Measurements from ENCODE around the gene SIT1.
"Not testable (repeated sequence)": the region's sequence is repeated elsewhere in the genome, so short reads cannot be mapped to it uniquely, and the experiment has no call there.

The SIT1 gene

DNA sequence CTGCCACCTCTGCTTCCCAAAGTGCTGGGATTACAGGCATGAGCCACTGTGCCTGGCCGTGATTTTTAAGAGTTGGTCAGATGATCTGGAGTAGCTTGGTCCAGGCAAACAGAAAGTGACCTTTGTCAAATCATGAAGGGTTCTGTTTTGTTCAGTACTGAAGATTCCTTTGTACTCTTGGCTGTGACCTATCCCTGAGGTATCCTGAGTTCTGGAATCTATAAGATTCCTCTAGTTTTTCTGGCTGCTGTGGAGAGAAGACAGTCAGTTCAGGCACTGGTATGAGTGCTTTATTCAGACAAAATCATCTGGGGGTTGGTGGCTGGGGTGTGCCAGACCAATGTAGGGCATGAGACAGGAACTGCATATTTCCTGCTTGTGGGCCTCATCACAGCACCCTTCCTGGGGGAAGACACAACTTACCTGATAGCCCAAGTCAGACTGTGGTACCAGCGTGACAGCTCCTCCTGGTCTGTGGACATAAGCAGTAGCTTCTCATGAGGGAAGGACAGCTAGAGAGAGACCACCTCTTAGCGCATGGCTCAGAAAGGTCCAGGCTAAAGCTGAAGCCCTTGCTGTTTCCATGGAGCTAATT, 11.1 kb upstream of the SIT1 start:
- no peak for DNase-seq

DNA sequence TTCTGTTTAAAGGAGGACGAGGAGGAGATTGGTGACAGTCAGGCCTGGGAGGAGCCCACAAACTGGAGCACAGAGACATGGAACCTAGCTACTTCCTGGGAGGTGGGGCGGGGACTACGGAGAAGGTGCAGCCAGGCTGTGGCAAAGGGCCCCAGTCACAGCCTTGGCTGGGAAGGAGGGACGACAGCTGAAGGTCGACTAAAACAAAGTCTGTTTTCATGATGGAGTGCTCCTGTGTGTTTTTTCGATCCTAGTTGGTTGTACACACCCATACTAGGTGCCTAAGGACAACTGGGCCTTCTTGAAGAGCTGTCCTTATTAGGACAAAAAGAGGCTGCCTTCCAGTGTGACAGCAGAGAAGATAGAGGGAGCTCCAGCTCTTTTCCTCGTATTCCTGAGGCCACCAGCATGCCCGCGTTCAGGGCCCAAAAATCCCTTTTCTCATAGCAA, 10.3 kb upstream of the SIT1 start:
- peak in 11 of 58 donors; percentile 4 to 41 (median 14) for DNase-seq

DNA sequence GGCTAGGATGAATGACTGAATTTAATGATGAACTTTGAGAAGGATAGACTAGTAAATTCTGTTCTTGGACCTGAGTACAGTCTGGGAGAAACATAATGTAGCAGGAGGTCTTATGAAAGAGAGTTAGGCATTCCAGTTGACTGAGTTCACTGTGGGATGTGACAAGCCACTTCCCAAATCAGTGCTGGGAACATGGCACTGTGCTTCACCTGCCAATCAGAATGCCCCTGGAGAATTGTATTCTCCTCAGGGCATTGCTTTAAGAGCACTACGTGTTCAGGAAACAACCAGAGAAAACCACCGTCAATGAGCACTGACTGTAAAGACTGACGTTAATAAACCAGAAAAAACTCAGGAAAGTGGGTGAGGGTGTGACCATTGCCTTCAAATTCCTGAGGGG, 8.6 kb upstream of the SIT1 start:
- DNase-seq = no peak

DNA sequence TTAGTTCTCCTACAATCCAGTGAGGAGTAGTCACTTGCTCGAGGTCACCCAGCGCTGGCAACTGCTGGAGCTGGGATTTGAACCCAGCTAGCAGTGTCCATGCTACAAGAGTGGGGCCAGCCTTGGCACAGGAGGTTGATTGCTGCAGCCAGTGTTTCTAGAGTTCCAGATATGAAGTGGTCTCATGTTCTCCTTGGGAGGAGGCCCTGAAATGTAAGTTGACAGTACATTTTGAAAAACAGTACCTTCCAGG, 8.2 kb upstream of the SIT1 start:
- peak in 11 of 58 donors; percentile 5 to 48 (median 19) for DNase-seq

DNA sequence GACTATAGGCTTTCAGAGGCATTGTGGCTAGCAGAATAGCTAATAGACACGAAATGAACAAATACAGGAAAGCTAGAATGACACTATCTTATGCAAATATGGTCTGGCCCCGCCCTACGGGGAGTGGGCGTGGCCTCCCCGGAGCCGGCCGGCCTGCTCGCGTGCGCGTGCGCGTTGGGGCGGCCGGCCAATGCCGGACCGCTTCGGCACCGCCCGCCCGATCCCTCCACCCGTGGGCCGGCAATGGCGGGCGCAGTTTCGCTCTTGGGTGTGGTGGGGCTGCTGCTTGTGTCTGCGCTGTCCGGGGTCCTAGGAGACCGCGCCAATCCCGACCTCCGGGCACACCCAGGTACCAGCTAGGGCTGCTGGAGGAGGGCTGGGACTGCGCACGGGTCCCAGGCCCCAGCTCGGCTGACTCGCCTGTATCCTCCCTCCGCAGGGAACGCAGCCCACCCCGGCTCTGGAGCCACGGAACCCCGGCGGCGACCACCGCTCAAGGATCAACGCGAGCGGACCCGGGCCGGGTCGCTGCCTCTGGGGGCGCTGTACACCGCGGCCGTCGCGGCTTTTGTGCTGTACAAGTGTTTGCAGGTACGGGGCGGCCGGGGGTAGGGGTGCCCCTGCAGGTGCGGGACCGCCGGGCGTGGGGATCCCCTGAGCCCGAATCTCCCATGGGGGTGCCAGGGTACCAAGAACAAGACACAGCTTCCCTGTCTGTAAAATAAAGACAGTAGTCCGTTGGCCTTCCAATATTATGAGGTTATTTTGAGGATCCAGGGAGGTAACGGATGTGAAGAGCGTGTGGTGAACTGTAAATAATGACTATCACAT, 7.6 kb upstream of the SIT1 start, which contains the start of gene CCDC107:
CCDC107 (plus strand) TSS at position 156 of the 831 bp plus-strand sequence; CDS start at position 244, 88 bp downstream.
- peak in 57 of 58 donors; percentile 30 to 93 (median 78) for DNase-seq

DNA sequence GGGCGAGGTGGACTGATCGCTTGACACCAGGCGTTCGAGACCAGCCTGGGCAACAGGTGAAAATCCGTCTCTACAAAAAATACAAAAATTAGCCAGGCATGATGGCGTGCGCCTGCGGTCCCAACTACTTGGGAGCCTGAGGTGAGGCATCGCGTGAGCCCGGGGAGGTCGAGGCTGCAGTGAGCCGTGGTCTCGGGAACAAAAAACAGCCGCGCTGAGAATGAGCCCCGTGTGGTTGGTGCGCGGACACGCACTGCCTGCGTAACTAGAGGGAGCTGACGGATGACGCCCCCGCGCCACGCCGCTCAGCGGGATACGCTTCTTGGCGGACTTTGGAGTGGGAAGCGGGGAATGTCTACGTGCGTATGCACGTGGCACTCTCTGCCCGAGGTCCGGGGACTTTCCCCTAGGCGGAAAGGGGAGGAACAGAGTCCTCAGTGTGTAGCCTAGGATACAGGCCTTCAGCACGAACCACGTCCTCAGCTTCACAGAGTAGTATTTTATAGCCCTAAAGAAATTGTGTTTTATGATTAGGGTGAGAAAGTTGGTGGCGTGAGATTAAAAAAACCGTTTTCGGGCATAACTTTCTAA, 6.9 kb upstream of the SIT1 start, which contains the start of gene RMRP:
RMRP (minus strand) TSS at position 474 of the 591 bp plus-strand sequence.
- peak; percentile 55 to 99 (median 95) for DNase-seq

DNA sequence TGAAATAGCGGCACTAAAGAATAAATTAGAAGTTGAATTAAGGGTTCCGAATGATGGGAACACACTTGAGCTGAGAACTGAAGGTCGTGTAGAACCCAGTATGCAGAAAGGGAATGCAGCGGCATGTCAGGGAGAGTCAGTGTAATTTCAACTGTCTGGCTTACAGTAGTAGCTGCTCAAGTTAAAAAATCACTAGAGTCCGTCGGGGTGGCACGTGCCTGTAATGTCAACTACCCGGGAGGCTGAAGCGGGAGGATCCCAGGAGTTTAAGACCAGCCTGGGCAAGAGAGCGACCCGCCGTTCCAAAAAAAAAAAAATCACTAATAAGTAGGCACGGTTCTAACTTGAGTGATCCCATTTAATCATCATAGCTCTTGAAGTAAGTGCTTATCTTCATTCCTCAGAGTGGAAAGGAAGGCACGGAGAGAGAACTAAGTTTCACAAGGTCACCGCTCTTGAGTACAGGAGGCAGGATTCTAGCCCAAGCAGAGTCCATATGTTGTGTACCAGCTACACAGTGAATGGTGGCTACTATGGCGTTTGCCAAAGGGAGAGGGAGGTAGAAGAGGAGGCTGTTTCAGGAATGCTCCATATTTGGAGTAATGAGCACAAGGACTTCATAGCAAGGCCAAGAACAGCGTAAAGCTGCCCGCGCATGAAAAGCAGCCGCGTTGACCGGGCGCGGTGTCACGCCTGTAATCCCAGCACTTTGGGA, 6.3 kb upstream of the SIT1 start:
- peak in 5 of 58 donors; percentile 18 to 76 (median 54) for DNase-seq

DNA sequence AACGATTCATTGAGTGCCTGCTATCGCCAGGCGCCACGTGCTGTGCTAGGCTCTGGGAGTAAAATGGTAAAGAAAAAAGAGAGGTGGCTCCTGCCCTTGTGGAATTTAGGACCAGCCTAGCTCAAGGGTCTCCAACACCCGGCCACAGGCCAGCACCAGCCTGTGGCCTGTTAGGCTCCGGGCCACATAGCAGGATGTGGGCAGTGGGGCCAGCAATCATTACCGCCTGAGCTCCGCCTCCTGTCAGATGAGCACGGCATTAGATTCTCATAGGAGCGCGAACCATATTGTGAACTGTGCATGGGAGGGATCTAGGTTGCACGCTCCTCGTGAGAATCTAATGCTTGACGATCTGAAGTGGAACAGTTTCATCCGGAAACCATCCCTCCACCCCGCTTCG, 5.6 kb upstream of the SIT1 start:
- DNase-seq = no peak

DNA sequence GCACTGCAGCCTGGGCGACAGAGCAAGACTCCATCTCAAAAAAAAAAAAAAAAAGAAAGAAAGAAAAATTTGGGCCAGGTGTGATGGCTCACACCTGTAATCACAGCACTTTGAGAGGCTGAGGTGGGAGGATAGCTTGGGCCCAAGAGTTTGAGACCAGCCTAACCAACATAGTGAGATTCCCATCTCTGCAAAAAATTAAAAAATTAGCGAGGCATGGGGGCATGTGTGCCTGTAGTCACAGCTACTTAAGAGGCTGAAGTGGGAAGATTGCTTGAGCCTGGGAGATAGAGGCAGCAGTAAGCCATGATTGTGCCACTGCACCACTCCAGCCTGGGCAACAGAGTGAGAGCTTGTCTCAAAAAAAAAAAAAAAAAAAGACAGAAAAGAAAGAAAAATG, 2.9 kb upstream of the SIT1 start:
- no peak for DNase-seq

DNA sequence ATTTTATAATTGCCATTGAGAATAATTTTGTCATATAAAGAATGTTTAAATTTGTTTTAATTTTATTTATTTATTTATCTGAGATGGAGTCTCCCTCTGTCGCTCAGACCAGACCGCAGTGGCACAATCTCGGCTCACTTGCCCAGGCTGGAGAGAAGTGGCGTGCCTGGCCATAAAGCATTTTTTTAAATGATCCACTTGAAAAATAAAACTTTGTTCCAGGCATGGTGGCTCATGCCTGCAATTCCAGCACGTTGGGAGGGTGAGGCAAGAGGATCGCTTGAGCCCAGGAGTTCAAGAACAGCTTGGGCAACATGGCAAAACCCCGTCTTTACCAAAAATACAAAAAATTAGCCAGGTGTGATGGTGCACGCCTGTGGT, 2.1 kb upstream of the SIT1 start:
- no peak for DNase-seq

DNA sequence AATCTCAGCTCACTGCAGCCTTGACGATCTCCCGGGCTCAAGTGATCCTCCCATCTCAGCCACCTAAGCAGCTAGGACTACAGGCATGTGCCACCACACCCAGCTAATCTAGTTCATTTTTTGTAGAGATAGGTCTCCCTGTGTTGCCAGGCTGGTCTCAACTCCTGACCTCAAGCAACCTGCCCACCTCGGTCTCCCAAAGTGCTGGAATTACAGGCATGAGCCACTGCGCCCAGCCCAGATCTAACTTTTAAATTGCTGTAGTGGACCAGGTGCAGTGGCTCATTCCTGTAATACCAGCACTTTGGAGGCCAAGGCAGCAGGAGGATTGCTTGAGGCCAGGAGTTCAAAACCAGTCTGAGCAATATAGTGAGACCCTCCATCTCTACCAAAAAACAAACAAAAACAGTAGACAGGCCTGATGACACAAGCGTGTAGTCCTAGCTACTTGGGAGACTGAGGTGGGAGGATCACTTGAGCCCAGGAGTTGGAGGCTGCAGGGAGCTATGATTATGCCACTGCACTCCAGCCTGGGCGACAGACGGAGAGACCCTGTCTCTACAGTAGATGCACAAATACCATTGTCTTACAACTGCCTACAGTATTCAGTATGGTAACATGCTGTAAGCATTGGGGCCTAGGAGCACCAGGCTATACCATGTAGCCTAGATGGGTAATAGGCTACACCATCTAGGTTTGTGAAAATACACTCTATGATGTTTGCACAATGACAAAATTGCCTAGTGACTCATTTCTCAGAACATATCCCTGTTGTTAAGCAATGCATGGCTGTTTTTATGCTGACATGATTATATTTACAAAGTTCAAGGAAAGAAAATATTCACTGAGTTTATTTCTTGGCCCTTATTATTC, 1.5 kb upstream of the SIT1 start:
- no peak for DNase-seq

DNA sequence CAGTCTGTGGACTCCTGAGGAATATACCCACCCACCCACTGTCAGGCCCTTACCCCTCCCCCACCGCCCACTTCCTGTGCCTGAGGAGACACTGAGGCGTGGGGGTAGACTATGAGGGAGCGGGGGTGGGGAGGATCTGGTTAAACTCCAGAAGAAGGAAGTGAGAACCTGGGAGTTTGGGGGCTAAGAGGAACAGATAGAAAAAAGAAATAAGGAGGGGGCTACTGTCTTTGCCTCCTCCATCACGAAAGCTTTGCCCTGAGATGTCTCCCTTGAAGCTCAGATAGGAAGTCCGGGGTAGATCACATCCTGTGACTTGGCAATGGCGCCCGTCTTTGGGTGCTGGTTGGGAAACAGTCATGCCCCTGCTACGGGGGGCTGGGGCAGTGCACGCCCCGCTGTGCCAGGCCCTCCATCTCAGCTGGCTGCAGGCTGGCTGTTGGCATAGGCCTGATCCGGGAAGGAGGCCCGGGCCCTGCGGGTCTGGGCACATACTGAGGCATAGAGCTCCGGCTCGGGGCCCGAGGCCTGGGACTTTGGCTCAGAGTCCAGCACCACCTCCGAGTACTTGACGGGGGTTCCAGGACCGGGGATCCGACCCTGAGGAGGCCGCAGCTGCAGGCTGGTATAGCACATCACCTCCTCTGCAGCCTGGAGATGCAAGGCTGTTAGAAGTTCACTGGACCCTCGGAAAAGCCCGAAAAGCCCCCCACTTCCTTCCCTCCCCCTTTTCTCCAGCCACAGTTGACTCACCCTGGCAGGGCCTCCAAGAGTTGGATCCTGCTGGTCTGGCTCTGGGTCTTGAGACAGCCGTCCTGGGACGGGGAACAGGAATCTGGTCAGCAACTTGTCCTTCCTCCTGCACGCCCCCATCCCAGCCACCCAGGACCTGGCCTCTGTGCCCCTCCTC, 1.0 kb downstream of the SIT1 start:
- DNase-seq = peak in 15 of 58 donors; percentile 2 to 64 (median 13)

DNA sequence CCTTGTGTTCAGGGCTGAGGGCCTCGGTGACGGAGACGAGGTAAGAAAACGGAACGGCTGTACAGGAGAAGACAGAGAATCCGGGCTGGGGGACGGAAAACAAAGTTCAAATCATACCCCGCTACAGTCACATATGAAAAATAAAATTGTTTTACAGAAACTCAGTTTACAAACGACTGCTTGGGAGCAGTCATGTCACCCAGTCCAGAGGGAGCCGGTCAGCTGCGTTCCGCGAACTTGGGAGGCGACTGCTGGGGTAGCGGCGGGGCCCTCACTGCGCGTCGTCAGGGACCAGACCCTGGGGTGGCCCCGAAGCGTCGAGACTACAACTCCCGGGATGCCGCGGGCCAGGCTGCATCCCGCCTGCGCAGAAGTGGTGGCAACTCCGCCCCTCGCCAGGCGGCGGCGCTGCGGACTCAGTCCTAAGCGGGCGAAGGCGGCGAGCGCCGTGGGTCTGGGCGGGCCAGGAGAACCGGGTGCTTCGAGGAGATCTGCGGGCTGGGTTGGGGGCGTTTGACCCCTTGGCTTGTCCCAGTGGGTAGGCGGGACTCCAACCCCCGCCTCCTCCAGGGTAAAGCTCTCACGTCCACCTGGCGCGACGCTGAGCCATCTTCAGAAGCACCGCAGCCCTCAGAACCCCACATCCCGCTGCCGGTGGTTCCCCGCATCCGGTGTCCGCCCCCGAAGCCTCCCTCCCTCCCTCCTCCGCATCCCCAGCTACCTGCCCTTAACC, 4.0 kb downstream of the SIT1 start:
- DNase-seq = peak in 57 of 58 donors; percentile 47 to 93 (median 83)

DNA sequence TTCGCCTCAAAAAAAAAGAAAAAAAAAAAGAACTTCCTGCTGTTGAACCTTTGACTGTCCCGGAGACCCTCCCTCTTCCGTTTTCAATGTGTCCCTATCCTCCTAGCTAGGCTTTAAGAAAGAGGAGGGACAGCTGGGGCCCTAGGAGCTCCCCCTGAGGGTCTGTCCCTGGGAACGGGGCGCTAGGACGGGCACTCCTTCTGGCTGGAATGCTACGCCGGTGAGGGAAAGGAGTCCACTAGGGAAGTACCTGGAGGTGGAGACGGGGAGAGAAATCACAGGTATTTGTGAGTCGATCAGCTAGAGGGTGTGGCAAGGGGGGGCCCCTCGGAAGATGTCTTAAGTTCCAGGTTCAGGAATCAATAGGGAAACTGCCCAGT, 4.6 kb downstream of the SIT1 start:
- DNase-seq = peak in 3 of 58 donors; percentile 20 to 55 (median 40)

DNA sequence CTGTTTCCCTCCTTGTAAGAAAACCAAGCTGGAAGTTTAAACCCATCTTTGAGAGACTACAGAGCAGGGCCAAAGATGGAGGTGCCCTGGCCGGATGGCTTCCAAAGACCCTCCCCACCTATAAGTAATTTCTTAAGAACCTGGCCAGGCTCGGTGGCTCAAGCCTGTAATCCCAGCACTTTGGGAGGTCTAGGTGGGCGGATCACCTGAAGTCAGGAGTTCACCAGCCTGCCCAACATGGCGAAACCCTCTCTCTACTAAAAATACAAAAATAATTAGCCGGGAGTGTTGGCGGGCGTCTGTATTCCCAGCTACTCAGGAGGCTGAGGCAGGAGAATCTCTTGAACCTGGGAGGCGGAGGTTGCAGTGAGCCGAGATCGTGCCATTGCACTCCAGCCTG, 5.0 kb downstream of the SIT1 start:
- not testable (repeated sequence) for DNase-seq

DNA sequence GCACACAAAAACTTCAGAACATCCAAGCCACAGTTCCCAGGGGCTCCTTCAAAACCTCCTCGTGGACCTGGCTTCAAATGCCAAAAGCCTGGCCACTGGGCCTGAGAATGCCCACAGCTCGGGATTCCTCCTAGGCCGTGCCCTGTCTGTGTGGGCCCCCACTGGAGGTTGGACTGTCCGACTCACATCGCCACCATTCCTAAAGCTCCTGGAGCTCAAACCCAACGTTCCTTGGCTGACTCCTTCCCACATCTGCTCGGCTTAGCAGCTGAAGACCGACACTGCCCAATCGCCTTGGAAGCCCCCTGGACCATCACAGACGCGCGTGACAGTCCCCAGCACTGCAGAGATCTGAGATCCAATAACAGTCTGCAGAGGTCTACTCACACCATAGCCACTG, 7.7 kb downstream of the SIT1 start:
- no peak for DNase-seq

DNA sequence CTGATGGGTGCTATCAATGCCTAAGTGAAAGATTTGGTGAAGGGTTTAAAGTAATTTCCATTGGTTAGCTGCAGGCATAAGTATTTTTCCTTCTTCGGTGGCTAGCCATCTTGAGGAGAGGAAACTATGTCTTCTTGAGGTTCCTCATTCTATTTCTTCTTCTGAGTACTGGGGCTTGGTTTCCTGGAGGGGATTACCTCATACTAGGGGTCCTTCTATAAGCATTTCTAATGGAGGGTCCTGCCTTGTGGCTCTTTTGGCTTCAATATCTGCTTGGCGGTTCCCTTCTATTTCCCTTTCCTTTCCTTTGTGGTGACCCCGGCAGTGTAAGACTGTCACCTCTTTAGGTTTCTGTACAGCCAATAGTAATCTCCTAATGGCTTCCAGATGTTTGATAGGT, 9.3 kb downstream of the SIT1 start:
- not testable (repeated sequence) for DNase-seq

DNA sequence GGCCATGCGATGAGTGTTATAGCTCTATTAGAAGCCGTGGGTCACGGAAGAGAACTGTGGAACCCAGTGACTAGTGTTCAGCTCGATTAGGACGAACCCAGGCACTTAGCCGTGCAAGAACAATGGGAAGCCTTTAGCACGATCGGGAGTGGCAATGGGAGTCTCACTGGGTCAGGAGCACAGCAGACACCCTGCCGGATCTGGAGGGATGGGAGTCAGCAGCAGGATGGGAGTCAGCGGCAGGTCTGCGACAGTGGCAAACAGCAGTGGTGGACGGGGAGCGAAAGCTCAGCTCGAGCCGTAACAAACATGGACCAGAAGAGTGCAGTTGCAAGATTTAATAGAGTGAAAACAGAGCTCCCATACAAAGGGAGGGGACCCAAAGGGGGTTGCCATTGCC, 10.3 kb downstream of the SIT1 start:
- DNase-seq = not testable (repeated sequence)

DNA sequence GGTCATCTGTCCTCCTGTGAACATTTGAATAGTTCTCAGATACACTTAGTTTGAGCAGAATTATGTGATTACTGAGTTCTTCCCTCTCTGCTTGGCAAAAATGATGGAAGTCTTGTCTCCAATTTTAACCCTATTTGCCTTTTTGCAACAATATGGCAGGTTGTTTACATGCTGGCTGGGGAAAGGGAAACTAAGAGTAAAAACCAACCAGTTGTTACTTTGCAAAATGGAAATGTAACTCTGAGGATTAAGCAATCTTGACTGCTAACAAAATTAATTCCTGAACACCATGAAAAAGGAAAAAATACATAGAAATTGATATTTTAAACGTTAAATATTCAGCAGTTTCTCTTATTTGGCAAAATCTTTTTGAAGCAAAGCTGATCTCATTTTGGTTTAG, 11.1 kb downstream of the SIT1 start:
- no peak for DNase-seq

Data from anterior cingulate cortex (tissue), 58 donors.